H1 (cell line): ENCODE data around the gene EFEMP1. TPM values are rescaled to one million over a fixed set of nuclear protein-coding genes. Genes with fewer than 3 reads are reported as not detected.

Experiments used
- CEBPB ChIP-seq: IDR thresholded peaks from 2 replicates; pipeline ENCODE4 v1.6.1; 2012; ENCODE audit warnings: low read depth, low read length
- CREB1 ChIP-seq: IDR thresholded peaks from 2 replicates; pipeline ENCODE4 v1.6.1; 2012; ENCODE audit warnings: inconsistent platforms
- MAFK ChIP-seq: IDR thresholded peaks from 2 replicates; pipeline ENCODE4 v1.6.1; 2012; ENCODE audit warnings: low read depth, mild to moderate bottlenecking, improper control_type of control experiment, low read length
- RNF2 ChIP-seq: fragments of 200-900, 300-1000 bp; sonication (generic); IDR thresholded peaks from 2 replicates; pipeline ENCODE4 v1.7.1; 2016; ENCODE audit warnings: borderline replicate concordance, low read depth, mild to moderate bottlenecking, antibody characterized with exemption, low read length; ENCODE audit not compliant: poor library complexity, severe bottlenecking; ENCODE audit errors: missing control alignments
- SIRT6 ChIP-seq: IDR thresholded peaks from one replicate; pipeline ENCODE4 v1.7.1; 2012; ENCODE audit warnings: low read length, inconsistent platforms
- YY1 ChIP-seq: IDR thresholded peaks from 2 replicates; pipeline ENCODE4 v1.6.1; 2011; ENCODE audit warnings: low read depth, mild to moderate bottlenecking, low read length
- polyA plus RNA-seq, 7 experiments: library from polyadenylated mRNA; depleted of rRNA in 3 of 7; stranded (reverse) in 5 of 7; unstranded in 2 of 7; fragments of >200 nt in 5 of 7; fragments of 200-250 nt in 2 of 7; gene quantifications; 1 replicate in 5 of 7; 2 replicates in 1 of 7; 4 replicates in 1 of 7; pipeline versions ENCODE4 v1.2.1 to v1.2.3, GENCODE V29; 2011 to 2013; ENCODE audit warnings: missing spikeins in 2 of 7, mixed read lengths in 2 of 7
- total RNA-seq: library from RNA; stranded (reverse); fragmentation: NEBNext Ultra II Directional; extraction: Animal tissue kit (Norgen Biotek cat#: 25700); gene quantifications from 2 replicates; pipeline ENCODE4 v1.2.1, GENCODE V29; 2021

EFEMP1 gene
- total and polyA plus RNA-seq, 2 of the 8 experiments (the other 6 are each of a cell fraction or from before 2014, with no cell fraction given), result 15.5 to 19.7 TPM

- no peak for TF ChIP-seq SIRT6
- TF ChIP-seq MAFK, result no peak
- TF ChIP-seq CEBPB, result no peak
- no peak for TF ChIP-seq CREB1
- no peak for TF ChIP-seq RNF2
- no peak for TF ChIP-seq YY1
These were observed 77.2 kb downstream of the EFEMP1 start (continued) for GRCh38 chr2:55846426-55846825.
